Measurements from ENCODE around the gene TAGLN.

The TAGLN gene

DNA sequence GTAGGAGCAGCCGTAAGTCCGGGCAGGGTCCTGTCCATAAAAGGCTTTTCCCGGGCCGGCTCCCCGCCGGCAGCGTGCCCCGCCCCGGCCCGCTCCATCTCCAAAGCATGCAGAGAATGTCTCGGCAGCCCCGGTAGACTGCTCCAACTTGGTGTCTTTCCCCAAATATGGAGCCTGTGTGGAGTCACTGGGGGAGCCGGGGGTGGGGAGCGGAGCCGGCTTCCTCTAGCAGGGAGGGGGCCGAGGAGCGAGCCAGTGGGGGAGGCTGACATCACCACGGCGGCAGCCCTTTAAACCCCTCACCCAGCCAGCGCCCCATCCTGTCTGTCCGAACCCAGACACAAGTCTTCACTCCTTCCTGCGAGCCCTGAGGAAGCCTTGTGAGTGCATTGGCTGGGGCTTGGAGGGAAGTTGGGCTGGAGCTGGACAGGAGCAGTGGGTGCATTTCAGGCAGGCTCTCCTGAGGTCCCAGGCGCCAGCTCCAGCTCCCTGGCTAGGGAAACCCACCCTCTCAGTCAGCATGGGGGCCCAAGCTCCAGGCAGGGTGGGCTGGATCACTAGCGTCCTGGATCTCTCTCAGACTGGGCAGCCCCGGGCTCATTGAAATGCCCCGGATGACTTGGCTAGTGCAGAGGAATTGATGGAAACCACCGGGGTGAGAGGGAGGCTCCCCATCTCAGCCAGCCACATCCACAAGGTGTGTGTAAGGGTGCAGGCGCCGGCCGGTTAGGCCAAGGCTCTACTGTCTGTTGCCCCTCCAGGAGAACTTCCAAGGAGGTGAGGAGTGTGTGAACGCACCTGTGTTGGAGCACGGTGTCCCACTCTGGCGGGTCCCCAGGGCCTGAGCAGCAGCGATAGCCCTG lies at the start of gene TAGLN:
Gene TAGLN (plus strand): TSS at position 318 of the 863 bp plus-strand sequence. CDS start 3,644 bp downstream, outside the sequence.
- DNase-seq, result no peak

DNA sequence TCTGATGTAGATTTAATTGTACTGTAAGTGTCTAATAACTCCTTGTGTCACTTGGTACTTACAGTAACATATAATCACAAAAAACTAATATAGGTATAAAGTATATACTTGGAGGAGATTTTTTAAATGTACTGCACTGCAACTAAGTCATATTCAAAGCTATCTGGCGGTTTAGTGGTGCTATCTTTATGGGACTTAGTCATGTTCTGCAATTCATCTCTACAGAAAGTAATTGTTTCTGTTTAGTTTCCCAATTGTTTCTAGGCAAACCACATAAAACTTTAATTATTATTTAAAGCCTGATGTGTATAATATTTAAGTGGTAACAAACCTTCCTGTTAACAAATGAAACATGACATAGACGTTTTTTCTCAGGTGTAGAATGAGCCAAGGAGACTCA lies 47.1 kb upstream of the TAGLN start:
- no peak for DNase-seq

DNA sequence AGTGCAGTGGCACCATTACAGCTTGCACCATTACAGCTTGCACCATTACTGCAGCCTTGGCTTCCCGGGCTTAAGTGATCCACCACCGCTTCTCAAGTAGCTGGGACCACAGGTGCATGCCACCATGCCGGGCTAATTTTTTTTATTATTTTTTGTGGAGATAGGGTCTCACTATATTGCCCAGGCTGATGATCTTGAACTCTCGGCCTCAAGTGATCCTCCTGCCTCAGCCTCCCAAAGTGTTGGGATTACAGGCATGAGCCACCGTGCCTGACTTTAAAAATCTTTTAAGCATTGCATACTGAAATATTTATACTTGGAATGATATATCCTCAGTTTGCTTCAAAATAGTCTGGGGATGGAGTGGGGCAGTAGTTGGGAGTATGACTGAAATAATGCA lies 44.7 kb upstream of the TAGLN start:
- DNase-seq, result no peak

DNA sequence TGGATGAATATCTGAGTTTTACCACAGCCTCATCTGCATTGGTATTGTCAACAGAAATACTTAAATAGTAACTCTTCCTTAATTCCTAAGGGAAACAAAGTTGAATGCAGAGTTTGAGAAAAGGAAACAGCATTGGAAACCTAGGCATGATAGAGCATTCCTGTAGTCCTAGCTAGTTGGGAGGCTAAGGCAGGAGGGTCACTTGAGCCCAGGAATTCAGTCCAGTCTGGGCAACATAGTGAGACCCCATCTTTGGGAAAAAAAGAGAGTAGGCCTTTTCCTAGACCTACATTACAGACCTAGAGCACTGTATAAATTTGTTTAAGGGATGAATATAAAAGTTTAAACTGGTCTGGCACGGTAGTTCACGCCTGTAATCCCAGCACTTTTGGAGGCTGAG lies 41.7 kb upstream of the TAGLN start:
- no peak for DNase-seq

DNA sequence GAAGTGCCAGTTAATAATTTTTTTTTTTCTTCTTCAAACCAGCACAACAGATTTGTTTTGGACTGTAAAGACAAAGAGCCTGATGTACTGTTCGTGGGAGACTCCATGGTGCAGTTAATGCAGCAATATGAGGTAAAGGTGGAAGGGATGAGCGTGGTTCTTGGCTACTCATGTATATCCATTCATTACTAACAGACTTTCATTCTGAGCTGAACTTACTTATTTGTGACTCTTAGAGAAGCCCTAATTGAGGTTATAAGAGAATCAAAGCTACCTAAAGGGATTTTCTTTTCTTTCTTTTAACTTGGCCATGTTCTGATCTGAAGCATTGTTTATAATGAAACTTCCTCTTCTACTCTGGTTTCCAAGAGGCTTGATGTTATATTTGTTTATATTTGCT lies 39.3 kb upstream of the TAGLN start:
- DNase-seq, result no peak

DNA sequence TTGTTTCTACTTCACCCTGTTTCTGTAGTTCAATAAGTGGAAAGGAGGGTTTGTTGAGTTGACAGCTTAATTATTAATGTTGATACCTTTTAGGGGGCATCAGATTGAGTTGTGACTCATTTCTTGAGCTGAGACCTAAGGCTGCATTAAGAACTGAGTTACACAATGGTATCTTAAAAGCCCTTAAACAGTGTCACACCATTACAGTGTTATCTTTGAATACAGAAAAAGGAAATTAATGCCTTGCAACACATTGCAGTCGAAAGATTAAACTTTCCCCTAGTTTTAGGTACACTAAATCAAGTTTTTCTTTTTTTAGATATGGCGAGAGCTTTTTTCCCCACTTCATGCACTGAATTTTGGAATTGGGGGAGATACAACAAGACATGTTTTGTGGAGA lies 38.3 kb upstream of the TAGLN start:
- DNase-seq, result no peak

DNA sequence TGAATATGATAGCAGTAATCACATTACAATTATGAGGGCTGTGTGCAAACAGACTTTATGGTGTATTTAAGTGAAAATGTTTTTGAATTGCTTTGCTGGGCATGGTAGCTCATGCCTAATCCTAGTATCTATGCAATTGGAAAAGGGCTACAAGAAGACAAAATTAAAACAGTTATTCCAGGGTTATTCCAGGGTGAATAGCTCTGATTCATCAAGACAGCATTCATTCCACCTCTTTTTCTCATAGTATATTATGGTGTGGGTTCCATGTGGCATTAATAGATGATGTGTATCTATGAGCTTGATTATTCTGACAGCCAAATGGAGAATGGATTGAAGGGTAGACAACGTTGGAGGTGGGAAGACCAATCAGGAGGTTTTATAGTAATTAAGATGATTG lies 32.7 kb upstream of the TAGLN start:
- DNase-seq, result no peak

DNA sequence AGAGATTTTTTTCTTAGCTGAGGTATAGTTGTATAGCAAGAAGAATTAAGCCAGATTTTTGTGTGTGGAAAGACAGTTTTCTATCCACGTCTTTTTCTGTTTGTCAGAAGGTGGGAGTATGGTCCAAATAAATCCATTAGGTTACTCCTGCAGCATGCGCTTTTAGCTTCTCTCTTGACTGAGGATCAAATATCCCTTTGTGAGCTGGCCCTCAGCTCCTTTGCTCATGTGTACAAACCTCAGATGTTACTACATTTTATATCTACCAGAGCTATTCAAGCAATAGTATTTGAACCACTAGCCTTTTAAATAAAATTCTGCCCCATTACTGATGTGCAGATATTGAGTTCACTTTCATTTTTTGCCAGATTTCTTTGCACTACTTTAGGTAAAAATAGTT lies 29.4 kb upstream of the TAGLN start:
- no peak for DNase-seq

DNA sequence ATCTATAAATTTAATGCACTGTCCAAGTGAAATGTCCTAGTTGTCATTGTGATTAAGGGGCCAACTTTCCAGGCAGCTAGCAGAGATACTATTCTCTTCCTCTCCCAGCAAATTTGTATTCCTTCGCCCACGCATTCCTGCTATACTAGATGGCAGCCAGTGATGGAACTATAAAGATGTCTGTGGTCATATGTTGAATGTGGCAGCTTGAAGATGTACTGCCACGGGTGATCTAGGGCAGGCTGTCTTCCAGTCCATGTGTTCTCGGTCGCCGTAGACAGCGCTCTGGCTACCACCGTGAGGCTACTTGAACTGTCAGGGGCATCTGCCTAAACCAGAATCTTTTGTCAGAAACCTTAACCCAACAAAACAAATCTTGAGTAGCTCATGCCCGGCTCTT lies 29.0 kb upstream of the TAGLN start:
- no peak for DNase-seq

DNA sequence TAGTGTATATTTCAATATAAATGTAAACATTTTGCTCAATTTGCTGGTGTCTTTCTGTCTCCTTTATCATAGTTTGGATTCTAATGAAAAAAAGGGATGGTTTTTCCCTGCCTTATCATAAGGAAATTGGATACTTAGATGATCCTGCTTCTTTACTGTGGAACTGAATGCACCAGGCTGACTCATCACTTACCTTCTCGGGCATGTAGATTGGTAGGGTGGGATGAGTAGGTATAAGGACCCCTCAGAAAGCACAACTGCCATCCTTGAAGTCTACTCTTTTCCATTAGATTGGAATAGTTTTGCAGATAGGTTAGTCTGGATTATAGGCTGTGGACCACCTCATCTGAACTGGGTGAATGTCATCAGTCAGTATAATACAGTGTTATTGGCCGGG lies 28.2 kb upstream of the TAGLN start:
- no peak for DNase-seq

DNA sequence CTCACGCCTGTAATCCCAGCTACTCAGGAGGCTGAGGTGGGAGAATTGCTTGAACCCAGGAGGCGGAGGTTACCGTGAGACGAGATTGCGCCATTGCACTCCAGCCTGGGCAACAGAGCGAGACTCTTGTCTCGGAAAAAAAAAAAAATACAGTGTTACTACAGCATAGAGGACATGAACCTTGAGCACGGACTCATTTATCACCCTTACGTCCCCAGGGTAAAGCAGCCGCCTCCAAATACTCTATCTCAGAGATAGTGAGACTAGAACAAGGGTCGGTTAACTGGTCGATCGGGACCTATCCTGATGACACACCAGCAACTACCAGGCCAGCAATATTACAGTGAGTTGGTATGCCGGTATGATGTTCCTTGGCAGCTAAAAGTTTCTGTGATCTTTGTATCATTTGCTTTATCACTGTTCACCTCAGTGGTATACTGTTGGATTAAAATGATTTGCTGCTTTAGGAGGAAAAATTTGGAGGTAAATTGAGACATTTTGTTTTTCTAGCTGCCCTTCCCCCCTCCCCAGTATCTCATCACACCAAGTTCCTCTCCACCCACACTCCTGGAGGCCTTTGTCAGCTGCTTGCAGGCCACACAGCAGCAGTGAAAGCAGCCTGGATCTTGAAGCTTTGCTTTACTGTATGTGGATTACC lies 27.6 kb upstream of the TAGLN start:
- DNase-seq, result no peak

DNA sequence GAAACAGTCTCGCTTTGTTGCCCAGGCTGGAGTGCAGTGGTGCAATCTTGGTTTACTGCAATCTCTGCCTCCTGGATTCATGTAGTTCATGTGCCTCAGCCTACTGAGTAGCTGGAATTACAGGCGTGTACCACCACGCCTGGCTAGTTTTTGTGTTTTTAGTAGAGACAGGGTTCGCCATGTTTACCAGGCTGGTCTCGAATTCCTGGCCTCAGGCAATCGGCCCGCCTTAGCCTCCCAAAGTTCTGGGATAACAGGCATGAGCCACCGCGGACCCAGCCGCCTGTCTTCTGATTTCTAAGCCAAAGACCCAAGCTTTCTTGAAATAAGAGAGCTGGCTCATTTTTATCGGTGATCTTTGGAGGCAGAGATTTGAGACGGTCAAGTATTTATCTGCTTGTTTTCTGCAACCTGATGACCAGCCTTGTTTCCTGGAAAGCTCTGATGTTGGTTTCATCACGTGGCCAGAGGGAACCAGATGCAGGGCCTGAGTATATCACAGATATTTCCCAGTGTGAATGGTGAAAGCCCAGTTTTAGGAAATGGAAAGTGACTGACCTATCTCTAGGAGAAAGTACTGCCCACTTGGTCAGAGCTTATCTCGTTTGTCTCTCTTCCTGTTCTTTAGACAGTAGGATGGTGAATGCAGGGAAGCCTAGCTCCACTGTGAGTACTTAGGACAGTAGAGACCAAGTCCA lies 26.3 kb upstream of the TAGLN start:
- DNase-seq, result no peak

DNA sequence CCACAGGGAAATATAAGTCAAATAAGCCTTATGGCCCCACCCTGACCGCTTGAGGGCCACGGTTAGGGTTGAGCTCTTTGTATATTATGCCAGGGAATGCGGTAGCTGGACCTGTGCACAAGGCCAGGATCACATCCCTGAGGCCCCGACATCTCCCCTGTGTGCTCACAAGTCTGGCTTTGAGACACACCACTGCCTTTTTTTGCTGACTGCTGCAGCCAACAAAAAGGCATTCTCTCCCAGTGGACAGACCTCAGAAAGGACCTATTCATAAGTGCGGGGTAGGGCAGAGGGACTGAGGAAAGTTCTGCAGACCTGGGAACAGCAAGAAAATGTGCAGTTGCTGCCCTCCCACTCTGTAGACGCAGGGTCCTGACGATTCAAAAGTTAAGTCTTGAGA lies 24.1 kb upstream of the TAGLN start:
- no peak for DNase-seq

DNA sequence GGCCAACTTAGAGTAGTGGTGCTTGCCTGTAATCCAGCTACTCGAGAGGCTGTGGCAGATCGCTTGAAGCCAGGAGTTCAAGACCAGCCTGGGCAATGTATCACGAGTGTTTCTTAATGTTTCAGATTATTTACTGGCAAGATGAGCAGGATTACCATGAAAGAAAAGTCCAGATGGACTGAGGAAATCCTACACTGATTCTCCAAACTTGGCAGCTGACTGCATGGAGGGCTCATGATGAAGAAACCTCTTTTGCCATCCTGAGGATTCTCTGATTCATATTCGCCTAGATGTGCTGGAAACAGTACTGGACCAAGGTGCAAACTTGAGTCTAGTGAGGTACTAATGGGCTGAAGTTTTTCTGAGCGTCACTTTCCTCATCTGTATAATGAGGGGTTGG lies 23.4 kb upstream of the TAGLN start:
- DNase-seq, result no peak

DNA sequence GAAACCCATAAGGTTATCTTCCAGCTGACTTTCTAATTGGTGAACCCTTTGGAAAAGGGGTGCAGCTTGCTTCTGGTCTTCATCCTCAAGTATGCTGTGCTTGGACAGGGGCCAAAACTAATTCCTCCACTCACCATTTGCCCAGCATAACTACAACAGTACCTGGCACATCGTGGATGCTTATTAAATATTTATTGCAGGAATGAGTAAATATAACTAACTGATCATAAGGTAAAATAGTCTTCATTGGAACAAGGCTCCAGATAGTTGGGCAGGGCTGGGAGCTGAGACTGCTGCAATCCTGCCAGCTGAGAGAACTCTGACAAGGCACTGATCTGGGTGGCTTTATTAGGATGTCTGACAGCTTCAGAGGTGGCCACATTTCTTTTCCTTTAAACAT lies 23.0 kb upstream of the TAGLN start:
- no peak for DNase-seq

DNA sequence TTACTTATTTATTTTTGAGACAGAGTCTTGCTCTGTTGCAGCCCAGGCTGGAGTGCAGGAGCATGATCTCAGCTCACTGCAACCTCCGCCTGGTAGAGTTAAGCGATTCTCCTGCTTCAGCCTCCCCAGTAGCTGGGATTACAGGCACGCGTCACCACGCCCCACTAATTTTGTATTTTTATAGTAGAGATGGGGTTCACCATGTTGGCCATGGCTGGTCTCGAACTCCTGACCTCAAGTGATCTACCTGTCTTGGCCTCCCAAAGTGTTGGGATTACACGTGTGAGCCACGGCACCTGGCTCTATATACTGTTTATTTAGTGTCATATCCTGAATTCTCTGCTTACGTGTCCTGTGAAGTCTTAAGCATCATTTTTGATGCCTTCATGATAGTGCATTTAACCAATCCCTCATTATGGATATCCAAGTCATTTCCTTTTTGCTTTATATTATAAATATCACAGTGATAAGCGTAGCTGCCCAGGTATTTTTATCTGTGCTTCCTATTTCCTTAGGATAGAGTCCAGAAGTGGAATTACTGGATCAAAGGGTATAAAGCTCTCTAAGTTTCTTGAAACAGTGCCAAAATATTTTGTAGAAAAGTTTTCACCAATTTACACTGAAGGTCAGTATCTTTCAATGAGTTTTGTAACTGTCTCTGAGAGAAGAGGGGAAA lies 21.5 kb upstream of the TAGLN start:
- no peak for DNase-seq

DNA sequence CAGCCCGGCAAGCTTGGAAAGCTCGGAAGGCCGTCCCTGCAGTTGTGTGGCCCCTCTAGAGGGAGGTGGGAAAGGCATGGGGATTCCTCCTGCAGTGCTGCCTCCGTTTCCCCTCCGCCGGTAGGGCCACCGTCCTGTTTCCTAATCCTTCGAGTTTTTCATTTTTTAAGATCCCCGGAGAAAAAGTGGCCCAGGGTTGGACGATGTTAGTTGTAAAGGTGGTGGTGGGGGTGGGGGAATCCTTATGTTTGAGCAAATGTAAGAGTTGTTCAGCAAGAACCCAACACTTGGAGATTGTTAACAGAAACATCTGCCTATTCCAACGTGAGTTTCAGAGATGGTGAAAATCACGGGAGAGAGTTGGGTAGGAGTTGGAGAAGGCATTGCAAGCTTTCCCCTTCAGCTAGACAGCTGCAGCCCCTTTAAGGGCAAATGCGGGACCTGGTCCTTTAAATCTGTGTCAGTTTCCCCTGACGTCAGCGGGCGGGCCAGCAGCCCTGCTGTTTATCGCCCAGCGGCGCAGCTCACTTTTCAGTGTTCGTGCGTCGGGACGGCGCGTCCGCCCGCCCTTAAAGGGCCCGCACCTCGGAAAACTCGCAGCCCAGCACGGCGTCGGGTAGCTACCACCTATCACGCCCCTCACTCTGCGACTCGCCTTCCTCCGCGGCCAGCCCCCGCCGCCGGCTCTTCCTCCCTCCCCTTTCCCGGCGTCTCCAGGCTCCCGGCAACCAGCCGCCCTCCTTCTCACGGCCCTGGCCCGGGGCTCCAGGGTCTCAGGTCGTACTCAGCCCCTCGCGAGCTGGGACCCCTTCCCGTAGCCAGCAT lies 20.7 kb upstream of the TAGLN start, which contains the start of gene SIDT2:
Gene SIDT2 (plus strand): TSS at position 534 of the 825 bp plus-strand sequence. CDS start 521 bp downstream, outside the sequence.
- DNase-seq, result peak; percentile 94

DNA sequence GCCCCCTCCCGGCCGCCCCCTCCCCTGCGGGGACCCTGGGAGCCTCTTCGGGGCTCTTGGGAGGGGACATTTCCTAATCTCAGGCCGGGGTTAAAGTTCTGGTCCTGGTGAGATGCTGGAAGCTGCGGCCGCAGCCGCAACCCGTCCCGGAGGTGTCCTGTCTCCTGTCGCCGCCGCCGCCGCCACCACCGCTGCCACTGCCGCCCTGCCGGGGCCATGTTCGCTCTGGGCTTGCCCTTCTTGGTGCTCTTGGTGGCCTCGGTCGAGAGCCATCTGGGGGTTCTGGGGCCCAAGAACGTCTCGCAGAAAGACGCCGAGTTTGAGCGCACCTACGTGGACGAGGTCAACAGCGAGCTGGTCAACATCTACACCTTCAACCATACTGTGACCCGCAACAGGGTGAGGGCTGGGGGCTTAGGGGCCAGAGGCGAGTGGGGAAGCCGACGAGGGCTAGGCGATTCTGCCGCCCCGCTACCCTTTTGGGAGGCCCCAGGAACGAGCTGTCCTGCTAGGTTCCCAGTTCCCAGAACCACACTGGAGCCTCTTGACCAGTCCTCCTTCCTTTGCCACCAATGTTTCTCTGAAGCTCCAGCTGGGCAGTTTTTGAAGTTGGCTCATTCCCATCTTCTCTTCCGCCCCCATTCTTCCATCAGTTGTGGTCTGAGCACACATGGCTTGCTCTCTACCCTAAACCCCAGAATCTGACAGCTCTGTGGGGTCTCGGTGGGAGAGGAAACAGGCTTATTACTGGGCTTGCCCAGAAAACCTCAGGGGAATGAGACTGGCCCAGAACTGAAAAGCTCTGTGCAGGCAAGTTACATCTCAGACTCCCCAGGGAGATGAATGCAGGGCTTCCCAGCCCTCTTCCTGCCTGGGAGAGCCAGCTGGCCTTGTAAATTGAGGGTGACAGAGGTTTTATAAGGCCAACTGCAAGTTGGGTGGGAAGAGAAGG lies 19.8 kb upstream of the TAGLN start:
- DNase-seq, result peak; percentile 46

DNA sequence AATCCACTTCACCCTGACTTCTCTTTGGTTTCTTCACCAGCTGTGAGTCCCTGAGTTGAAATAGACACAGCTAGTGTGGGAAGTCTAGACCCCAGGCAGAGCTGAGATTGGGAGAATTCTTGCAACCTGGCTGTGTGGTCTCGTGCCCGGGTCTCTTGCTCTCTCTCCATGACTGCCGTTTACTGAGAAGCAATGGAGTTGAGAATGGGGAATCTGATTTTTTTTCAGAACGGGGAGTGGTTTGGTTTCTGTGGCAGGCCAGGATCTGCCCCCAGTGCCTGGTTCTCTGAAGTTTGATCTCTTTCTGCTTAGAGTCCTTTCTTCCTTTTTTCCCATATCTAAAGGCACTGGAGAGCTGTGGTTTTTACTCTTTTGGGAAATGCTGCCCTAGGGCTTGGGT lies 19.1 kb upstream of the TAGLN start:
- DNase-seq, result no peak

DNA sequence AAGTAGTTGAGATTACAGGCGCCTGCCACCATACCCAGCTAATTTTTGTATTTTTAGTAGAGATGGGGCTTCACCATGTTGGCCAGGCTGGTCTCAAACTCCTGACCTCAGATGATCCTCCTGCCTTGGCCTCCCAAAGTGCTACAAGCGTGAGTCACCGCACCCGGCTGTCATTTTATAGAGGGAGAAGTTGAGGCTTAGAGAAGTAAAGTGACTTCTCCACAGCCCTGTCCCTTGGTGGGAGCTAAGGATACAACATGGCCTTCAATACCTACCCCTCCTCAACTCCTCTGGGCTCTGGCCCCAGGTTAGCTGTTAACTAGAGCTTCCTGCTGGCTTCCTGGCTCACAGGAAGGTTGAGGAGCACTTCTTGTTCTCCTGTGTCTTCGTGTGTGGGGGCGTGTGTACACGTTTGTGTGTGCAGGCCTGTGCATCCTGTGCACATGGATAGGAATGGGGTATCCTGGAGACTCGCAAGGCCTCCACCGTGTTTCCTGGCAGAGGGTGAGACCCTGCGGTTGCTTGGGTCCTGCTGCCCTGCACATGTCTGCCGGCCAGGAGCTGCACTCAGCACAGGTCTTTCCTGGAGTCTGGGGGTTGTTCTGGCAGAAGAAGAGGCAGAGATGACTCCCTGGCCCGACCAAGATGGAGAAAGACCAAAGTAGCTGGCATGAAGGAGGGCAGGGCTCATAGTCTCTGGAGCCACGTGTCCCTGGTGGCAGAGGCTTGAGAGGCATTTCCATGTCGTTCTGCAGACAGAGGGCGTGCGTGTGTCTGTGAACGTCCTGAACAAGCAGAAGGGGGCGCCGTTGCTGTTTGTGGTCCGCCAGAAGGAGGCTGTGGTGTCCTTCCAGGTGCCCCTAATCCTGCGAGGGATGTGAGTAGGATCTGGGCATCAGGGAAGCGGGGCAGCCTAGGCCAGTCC lies 18.2 kb upstream of the TAGLN start:
- DNase-seq, result peak; percentile 73

All from activated CD4-positive, alpha-beta T cell treated with anti-CD3 and anti-CD28 coated beads, Interleukin-2, amount 50 U/mL, for 16 hours (primary cell).